H1 (cell line): Measurements from ENCODE around the gene MAP7D2.
"Not testable (repeated sequence)": the region's sequence is repeated elsewhere in the genome, so short reads cannot be mapped to it uniquely, and the experiment has no call there.

Experiments used
- BRCA1 ChIP-seq: IDR thresholded peaks from 2 replicates; pipeline ENCODE4 v1.6.1; 2012; ENCODE audit warnings: low read depth, low read length, improper control_type of control experiment
- CHD7 ChIP-seq: fragments of 300-600 bp; sonication (generic); IDR thresholded peaks from 2 replicates; pipeline ENCODE4 v1.7.1; 2012; ENCODE audit warnings: low read length, moderate library complexity, mild to moderate bottlenecking, inconsistent platforms; ENCODE audit not compliant: insufficient replicate concordance
- CTCF ChIP-seq, 3 experiments: IDR thresholded peaks; 1 replicate in 2 of 3; 2 replicates in 1 of 3; pipeline versions ENCODE4 v1.5.1 to v1.6.1; 2011; ENCODE audit warnings: low read length in 3 of 3, mild to moderate bottlenecking in 3 of 3, inconsistent platforms in 2 of 3, low read depth in 1 of 3, moderate library complexity in 1 of 3; ENCODE audit not compliant: insufficient read depth in 1 of 3; ENCODE audit errors: control extremely low read depth in 1 of 3
- EGR1 ChIP-seq: IDR thresholded peaks from 2 replicates; pipeline ENCODE4 v1.6.1; 2011; ENCODE audit warnings: low read depth, low read length, borderline replicate concordance
- EZH2 ChIP-seq: fragments of 200-600 bp; sonication (generic); IDR thresholded peaks from 2 replicates; pipeline ENCODE4 v1.7.1; 2012; ENCODE audit warnings: low read depth, mild to moderate bottlenecking, moderate library complexity, low read length, inconsistent platforms; ENCODE audit not compliant: severe bottlenecking
- POLR2A ChIP-seq, 2 experiments: IDR thresholded peaks; 1 replicate in 1 of 2; 2 replicates in 1 of 2; pipeline ENCODE4 v1.6.1; 2011; ENCODE audit warnings: low read depth in 2 of 2, low read length in 2 of 2, mild to moderate bottlenecking in 2 of 2; ENCODE audit errors: control extremely low read depth in 1 of 2
- RAD21 ChIP-seq, 2 experiments: IDR thresholded peaks in 1 of 2; conservative IDR thresholded peaks in 1 of 2; 2 replicates each; pipeline ENCODE4 v1.6.1; 2011; ENCODE audit warnings: low read depth in 2 of 2, low read length in 2 of 2, improper control_type of control experiment in 1 of 2, inconsistent platforms in 1 of 2, mild to moderate bottlenecking in 1 of 2, moderate library complexity in 1 of 2
- RFX5 ChIP-seq: IDR thresholded peaks from 2 replicates; pipeline ENCODE4 v1.6.1; 2011; ENCODE audit warnings: low read depth, low read length, improper control_type of control experiment, borderline replicate concordance
- SP1 ChIP-seq: IDR thresholded peaks from 2 replicates; pipeline ENCODE4 v1.6.1; 2011; ENCODE audit warnings: low read depth, low read length

GRCh38 chrX:20126833-20127232, 10.1 kb upstream of the MAP7D2 start:
- TF ChIP-seq CTCF (IDR thresholded peaks at IDR 0.05; ENCODE audit: control extremely low read depth in 1 of 3, insufficient read depth in 1 of 3, low read depth in 1 of 3, low read length in 3 of 3); POLR2A (IDR thresholded peaks at IDR 0.05; ENCODE audit: control extremely low read depth in 1 of 2, low read depth in 2 of 2, low read length in 2 of 2); SP1; RFX5; EZH2; EGR1; CHD7; RAD21 (IDR thresholded peaks at IDR 0.05 in 1 of 2, conservative IDR thresholded peaks at IDR 0.05 in 1 of 2; ENCODE audit: low read depth in 2 of 2, low read length in 2 of 2); BRCA1: not testable (repeated sequence)
